Duodenal mucosa (tissue), 2 donors: ENCODE measurements around the gene CARMIL1.

Source experiments
- H3K27ac ChIP-seq: one replicate; pipeline ENCODE4 v1.7.0; 2013; ENCODE audit warnings: low read depth, low read length
- H3K27me3 ChIP-seq, 2 donors: one replicate each; pipeline ENCODE4 v1.7.0; 2013; ENCODE audit warnings: low read length in 2 of 2, control low read depth in 1 of 2; ENCODE audit not compliant: insufficient read depth in 2 of 2, control insufficient read depth in 1 of 2
- H3K36me3 ChIP-seq, 2 donors: one replicate each; pipeline ENCODE4 v1.7.0; 2013; ENCODE audit warnings: low read length in 2 of 2, control low read depth in 1 of 2; ENCODE audit not compliant: insufficient read depth in 2 of 2, control insufficient read depth in 1 of 2
- H3K4me1 ChIP-seq, 2 donors: one replicate each; pipeline ENCODE4 v1.7.0; 2013; ENCODE audit warnings: low read length in 2 of 2, control low read depth in 1 of 2; ENCODE audit not compliant: insufficient read depth in 2 of 2, control insufficient read depth in 1 of 2
- H3K4me3 ChIP-seq, 2 donors: one replicate each; pipeline ENCODE4 v1.7.0; 2013; ENCODE audit warnings: low read length in 2 of 2, low read depth in 1 of 2
- H3K9ac ChIP-seq, 2 donors: one replicate each; pipeline ENCODE4 v1.7.0; 2013; ENCODE audit warnings: low read length in 2 of 2, low read depth in 1 of 2
- H3K9me3 ChIP-seq, 2 donors: one replicate each; pipeline ENCODE4 v1.7.0; 2013; ENCODE audit warnings: low read length in 2 of 2, control low read depth in 1 of 2; ENCODE audit not compliant: control insufficient read depth in 1 of 2

The CARMIL1 gene

DNA sequence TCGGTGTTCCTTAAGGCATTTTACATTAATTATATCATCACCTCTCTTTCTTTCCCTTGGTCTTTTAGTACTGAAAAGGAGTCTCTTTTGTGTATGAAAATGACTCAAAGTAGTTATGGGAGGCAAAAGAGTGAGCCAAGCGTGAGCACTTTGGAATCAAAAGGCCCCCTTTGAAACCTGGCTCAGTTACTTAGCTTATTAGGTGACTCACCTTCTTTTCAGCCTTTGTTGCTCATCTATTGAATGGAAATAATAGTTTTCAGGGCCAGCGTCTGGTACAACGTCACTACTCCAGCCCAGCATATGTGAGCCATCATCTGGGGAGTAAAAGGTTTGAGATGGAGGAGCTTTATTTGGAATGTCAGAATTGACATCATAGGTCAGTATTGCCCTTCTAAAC is 225.5 kb downstream of the CARMIL1 start:
- Histone ChIP-seq H3K9me3 (no peaks in the 10 kb centered on the region), H3K4me1 (no peaks in the 10 kb centered on the region), H3K27ac (no peak overlapping the region), H3K36me3 (peaks cover 8 to 10% of the 10 kb centered on the region in 2 donors), H3K4me3 (no peak overlapping the region), H3K9ac (no peak overlapping the region), H3K27me3 (no peaks in the 10 kb centered on the region)

DNA sequence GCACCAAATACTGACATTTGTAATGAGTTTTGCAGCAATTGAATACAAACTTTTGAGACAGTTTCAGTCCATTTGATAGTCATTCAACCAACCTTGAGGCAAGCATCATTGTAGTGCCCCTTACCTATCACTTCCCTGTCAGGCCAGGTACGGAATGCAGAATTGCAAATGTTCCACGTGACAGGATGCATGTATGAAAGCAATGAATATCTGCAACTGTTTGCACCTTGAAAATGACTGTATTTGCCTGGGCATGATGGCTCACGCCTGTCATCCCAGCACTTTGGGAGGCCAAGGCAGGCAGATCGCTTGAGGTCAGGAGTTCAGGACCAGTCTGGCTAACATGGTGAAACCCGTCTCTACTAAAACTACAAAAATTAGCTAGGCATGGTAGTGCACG is 226.8 kb downstream of the CARMIL1 start:
- no peaks in the 10 kb centered on the region for H3K4me1 ChIP-seq
- H3K36me3 ChIP-seq, result peaks cover 7 to 10% of the 10 kb centered on the region in 2 donors
- no peaks in the 10 kb centered on the region for H3K9me3 ChIP-seq
- no peaks in the 10 kb centered on the region for H3K27me3 ChIP-seq
- H3K27ac ChIP-seq, result no peak overlapping the region
- H3K4me3 ChIP-seq, result no peak overlapping the region
- no peak overlapping the region for H3K9ac ChIP-seq

DNA sequence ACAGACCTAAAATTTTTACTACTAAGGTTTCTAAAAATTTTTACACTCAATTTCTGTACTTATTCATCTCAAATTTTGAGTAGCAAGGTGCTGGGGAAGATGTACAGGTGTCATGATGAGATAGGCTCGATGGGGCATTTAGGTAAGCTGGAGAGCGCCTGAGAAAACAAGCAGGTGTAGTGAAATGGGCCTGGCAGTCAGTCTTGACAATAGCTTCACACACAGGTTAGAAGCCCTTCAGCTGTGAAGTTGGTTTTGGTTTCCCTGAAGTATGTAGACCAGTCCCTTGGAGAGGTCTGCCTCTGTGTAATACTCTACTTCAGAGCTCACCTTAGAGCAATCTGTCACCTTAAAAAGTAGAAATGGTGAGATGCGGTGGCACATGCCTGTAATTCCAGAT is 228.9 kb downstream of the CARMIL1 start:
- H3K4me3 ChIP-seq, result no peak overlapping the region
- H3K27ac ChIP-seq, result no peak overlapping the region
- no peaks in the 10 kb centered on the region for H3K27me3 ChIP-seq
- no peaks in the 10 kb centered on the region for H3K9me3 ChIP-seq
- peaks cover 4 to 12% of the 10 kb centered on the region in 2 donors for H3K36me3 ChIP-seq
- no peak overlapping the region for H3K9ac ChIP-seq
- H3K4me1 ChIP-seq, result no peaks in the 10 kb centered on the region

DNA sequence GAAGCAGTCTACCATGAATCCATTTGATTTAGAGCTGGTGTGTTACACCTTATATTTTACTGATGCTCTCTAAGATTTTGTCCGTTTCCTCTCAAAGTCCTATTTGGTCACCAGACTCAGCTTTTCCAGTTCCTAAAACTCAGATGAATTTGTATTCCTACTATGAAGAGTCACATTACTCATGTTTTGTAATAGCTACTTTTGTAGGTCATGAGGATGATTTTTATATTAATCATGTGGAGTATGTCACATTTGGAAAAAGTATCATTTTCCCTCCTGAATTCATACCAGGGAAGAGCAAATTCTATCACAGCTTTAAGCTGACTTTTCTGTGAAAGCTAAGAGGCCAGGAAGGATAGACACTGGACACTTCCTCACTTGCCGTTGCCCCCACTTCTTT is 232.2 kb downstream of the CARMIL1 start:
- H3K4me3 ChIP-seq, result no peak overlapping the region
- H3K9ac ChIP-seq, result no peak overlapping the region
- no peak overlapping the region for H3K27ac ChIP-seq
- H3K9me3 ChIP-seq, result no peaks in the 10 kb centered on the region
- H3K36me3 ChIP-seq, result peaks cover 18 to 19% of the 10 kb centered on the region in 2 donors
- H3K4me1 ChIP-seq, result no peaks in the 10 kb centered on the region
- no peaks in the 10 kb centered on the region for H3K27me3 ChIP-seq

DNA sequence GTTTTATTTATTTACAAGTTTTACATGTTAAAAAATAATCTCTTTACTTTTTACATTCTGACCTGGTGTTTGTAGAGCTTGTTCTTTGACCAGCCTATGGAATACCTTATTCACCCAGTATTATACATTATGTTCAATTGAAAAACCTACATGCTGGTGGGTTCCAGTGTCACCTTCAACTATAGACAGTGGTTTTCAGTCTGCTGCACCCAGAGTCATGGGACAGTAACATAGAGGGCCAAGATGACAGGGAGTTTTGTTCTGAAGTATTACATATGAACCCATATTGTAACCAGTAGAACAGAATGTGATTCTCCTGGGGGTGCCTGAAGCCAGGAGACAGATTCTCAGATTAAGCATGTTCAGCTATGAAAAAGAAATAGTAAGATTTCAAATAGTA is 233.4 kb downstream of the CARMIL1 start:
- Histone ChIP-seq H3K9me3 (no peaks in the 10 kb centered on the region), H3K27ac (no peak overlapping the region), H3K4me3 (no peak overlapping the region), H3K4me1 (no peaks in the 10 kb centered on the region), H3K36me3 (peaks cover 19 to 26% of the 10 kb centered on the region in 2 donors), H3K27me3 (no peaks in the 10 kb centered on the region), H3K9ac (no peak overlapping the region)

DNA sequence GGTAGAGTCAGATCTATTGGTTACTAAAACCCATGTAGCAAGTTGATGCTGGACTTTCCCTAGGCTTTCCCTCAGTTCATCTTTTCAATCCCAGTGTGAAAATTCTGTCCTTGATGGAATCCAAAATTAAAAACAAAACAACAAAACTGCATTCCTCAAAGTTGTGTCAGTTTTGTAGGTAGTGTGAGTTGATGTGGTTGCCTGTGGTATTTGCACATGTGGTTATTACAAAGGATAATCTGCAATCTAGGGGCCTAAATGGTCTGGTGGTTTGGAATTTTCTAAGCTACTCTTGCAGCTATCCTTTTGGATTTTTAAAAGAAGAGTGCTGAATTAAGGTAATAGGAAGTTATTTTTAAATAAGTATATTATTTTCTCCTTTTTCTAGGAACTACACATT is 240.7 kb downstream of the CARMIL1 start:
- Histone ChIP-seq H3K9ac (no peak overlapping the region), H3K4me1 (no peaks in the 10 kb centered on the region), H3K27ac (no peak overlapping the region), H3K4me3 (no peak overlapping the region), H3K9me3 (no peaks in the 10 kb centered on the region), H3K36me3 (peaks cover 22 to 58% of the 10 kb centered on the region in 2 donors), H3K27me3 (no peaks in the 10 kb centered on the region)

DNA sequence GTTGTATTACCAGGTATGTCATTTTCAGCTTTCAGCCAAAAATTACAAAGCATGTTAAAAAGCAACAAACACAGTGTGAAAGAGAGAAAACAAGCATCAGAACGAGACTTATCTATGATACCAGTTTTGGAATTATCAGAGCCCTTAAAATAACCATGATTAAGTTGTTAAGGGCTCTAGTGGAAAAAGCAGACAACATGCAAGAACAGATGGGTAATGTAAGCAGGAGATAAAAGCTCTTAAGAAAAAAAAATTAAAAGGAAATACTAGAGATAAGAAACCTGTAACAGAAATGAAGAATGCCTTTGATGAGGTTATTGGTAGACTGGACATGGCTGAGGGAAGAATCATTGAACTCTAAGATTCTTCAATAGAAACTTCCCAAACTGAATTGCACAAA is 245.4 kb downstream of the CARMIL1 start:
- no peak overlapping the region for H3K27ac ChIP-seq
- H3K4me3 ChIP-seq, result no peak overlapping the region
- no peaks in the 10 kb centered on the region for H3K4me1 ChIP-seq
- H3K9me3 ChIP-seq, result no peaks in the 10 kb centered on the region
- H3K36me3 ChIP-seq, result peaks cover 6 to 32% of the 10 kb centered on the region in 2 donors
- H3K27me3 ChIP-seq, result no peaks in the 10 kb centered on the region
- H3K9ac ChIP-seq, result no peak overlapping the region

DNA sequence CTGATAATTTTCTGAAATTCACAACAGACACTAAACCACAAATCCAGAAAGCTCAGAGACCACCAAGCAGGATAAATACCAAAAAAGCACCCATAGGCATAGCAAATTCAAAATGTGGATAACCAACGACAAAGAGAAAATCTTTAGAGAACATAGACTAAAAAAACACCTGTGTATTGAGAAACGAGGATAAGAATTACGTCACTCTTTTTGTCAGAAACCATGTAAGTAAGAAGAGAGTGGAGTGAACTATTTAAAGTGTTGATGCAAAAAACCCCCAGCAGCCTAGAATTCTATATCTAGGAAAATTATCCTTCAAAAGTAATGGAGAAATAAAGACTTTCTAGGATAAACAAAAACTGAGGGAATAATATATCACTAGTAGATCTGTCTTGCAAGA is 245.9 kb downstream of the CARMIL1 start:
- Histone ChIP-seq H3K4me3 (no peak overlapping the region), H3K9ac (no peak overlapping the region)

DNA sequence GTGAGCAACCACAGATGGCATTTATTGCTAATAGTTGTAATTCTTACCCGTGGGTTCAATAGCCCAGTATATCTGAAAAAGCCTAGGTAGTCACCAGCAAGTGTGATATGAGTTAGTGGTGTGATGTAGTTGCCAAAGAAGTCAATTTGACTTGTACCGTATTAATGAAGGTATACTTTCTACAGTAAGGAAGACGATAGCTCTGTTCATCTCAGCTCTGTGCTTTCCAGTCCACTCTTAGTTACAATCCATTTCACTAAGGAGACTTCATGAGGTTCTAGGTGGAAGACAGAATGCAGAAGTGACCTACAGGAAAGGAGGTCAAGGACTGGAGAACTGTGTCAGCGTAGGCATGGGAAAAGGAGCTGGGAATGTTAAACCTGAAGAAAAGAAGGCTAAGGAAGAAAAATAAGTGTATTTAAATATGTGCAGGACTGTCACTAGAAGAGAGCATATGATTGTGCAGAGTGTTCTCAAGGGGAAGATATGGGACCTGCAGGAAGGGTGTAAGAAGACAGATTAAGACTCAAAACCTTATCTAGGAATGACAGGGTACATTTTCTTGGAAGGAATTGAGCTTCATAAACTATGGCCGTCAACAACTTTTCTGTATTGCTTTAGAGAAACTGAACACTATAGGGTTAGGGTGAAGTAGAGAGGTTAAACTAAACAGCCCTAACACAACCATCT is 255.9 kb downstream of the CARMIL1 start:
- Histone ChIP-seq H3K27me3 (no peaks in the 10 kb centered on the region), H3K27ac (no peak overlapping the region), H3K9ac (no peak overlapping the region), H3K9me3 (no peaks in the 10 kb centered on the region), H3K36me3 (peaks cover 4 to 32% of the 10 kb centered on the region in 2 donors), H3K4me3 (no peak overlapping the region), H3K4me1 (no peaks in the 10 kb centered on the region)

More for the DNA sequence above, 245.9 kb downstream of the CARMIL1 start:
- H3K9me3 ChIP-seq, result no peaks in the 10 kb centered on the region
- H3K27me3 ChIP-seq, result no peaks in the 10 kb centered on the region
- H3K27ac ChIP-seq, result no peak overlapping the region
- H3K36me3 ChIP-seq, result peaks cover 6 to 29% of the 10 kb centered on the region in 2 donors
- no peaks in the 10 kb centered on the region for H3K4me1 ChIP-seq

DNA sequence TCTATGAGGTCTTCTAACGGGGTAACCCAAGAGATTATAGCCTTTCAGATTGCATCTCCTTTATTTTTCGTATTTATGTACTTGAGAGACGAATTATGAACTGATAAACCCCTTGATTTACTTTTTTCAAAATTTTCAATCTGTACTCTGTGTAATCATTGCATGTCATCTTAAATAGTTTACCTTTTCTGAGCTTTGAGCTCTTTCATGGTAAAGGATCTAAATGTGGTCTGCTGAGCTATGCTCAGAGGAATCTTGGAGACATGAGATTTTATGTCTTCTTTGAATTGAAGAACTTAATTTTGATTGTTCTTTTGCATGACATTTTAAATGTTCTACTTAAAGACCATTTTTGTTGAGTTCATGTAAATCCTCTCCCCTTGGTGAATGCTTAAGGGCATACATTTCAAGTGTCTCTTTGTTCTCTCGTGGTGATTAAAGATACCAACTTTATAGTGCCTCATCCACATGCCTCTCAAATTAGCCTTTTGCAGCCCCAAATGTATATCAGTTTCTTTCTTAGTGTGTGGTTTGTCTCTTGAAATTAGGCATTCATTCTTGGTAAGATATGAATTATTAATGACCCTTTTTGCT is 256.6 kb downstream of the CARMIL1 start:
- H3K9ac ChIP-seq, result no peak overlapping the region
- H3K4me1 ChIP-seq, result no peaks in the 10 kb centered on the region
- H3K27ac ChIP-seq, result no peak overlapping the region
- no peak overlapping the region for H3K4me3 ChIP-seq
- no peaks in the 10 kb centered on the region for H3K27me3 ChIP-seq
- no peaks in the 10 kb centered on the region for H3K9me3 ChIP-seq
- peaks cover 4 to 39% of the 10 kb centered on the region in 2 donors for H3K36me3 ChIP-seq
